ENCODE data around the gene CACNA2D4.
A peak's percentile ranks its signal among the peaks of the same experiment; 100 is the strongest.
"Not testable (repeated sequence)": the region's sequence is repeated elsewhere in the genome, so short reads cannot be mapped to it uniquely, and the experiment has no call there.

Gene CACNA2D4, protein sequence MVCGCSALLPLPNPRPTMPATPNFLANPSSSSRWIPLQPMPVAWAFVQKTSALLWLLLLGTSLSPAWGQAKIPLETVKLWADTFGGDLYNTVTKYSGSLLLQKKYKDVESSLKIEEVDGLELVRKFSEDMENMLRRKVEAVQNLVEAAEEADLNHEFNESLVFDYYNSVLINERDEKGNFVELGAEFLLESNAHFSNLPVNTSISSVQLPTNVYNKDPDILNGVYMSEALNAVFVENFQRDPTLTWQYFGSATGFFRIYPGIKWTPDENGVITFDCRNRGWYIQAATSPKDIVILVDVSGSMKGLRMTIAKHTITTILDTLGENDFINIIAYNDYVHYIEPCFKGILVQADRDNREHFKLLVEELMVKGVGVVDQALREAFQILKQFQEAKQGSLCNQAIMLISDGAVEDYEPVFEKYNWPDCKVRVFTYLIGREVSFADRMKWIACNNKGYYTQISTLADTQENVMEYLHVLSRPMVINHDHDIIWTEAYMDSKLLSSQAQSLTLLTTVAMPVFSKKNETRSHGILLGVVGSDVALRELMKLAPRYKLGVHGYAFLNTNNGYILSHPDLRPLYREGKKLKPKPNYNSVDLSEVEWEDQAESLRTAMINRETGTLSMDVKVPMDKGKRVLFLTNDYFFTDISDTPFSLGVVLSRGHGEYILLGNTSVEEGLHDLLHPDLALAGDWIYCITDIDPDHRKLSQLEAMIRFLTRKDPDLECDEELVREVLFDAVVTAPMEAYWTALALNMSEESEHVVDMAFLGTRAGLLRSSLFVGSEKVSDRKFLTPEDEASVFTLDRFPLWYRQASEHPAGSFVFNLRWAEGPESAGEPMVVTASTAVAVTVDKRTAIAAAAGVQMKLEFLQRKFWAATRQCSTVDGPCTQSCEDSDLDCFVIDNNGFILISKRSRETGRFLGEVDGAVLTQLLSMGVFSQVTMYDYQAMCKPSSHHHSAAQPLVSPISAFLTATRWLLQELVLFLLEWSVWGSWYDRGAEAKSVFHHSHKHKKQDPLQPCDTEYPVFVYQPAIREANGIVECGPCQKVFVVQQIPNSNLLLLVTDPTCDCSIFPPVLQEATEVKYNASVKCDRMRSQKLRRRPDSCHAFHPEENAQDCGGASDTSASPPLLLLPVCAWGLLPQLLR

GRCh38 chr12:1918081-1918883, at the start of gene CACNA2D4:
CACNA2D4 (minus strand) TSS chr12:1918652; CDS start chr12:1918473, 179 bp downstream.
- DNase-seq (ENCODE audit: low read depth), result no peak

DNA sequence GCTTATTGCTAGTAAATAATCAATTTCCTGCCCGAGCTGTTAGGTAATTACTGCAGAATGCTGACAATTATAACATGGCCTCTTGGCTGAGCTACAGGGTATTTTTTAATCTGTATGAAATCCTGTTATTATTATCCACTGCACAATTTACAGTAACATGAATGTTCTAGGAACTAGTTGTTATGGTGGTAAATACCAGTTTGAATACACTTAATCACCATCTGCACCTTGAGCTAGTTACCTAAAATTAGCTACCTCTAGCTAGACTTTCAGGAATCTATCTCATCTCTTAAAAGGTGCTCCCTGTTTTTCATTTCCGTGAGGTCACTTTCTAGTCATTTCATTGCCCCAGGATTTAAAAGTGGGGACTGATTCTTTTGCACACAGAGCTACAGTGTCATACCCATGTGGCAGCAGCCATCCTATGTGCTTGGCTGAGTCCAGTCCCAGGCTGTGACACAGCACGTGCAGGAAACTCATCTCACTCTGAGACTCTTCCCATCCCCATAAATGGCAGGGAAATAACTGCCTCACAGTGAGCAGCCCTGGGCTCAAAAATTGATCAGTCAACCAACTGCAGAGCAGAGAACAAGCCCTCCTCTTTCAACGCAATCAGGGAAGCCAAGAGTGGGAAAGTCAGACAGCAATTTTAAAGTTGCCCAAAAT, 48.2 kb upstream of the CACNA2D4 start:
- DNase-seq (ENCODE audit: low read depth), result no peak

GRCh38 chr12:1965916-1966315, 47.5 kb upstream of the CACNA2D4 start:
- no peak for DNase-seq (ENCODE audit: low read depth)

- no peak for DNase-seq (ENCODE audit: low read depth)
Measured at GRCh38 chr12:1962051-1963020, 43.9 kb upstream of the CACNA2D4 start.

DNA sequence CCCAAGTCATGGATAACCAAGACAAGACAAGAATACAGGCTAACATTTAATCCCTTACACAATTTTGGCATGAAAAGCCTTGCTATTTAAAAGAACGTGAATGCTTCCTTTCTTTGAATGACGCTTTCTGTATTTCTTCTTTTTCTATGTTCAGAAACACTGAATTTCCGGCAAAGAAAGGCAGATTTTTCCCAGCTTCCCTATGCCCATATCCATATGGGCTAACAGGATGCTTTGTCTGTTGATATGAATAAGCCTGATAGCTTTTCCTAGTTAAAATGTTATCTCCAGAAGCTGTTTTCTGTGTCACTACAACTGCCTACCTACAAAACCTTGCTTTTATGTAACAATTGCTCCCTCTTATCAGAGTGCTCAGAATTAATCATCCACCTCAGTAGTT, 38.3 kb upstream of the CACNA2D4 start:
- no peak for DNase-seq (ENCODE audit: low read depth)

GRCh38 chr12:1949771-1950470, 31.5 kb upstream of the CACNA2D4 start:
- no peak for DNase-seq (ENCODE audit: low read depth)

DNA sequence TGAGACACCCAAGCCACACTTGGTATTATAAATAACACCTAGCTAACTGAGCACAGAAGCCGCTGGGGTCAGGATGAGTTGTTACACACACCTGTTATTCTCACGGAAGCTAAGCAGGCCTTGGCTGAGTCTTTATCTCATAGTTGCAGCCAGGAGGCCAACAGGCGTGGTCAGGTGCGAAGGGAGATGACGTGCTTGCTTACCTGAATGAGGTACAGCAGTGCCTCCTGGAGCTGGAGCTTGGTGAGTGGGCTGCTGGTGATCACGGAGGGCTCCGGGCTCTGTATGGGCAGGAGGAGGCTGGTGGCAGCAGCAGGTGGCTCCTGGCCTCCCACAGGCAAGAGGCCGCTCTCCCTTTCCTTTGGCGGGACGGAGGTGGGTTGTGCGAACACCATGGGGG, 30.4 kb upstream of the CACNA2D4 start:
- no peak for DNase-seq (ENCODE audit: low read depth)

DNA sequence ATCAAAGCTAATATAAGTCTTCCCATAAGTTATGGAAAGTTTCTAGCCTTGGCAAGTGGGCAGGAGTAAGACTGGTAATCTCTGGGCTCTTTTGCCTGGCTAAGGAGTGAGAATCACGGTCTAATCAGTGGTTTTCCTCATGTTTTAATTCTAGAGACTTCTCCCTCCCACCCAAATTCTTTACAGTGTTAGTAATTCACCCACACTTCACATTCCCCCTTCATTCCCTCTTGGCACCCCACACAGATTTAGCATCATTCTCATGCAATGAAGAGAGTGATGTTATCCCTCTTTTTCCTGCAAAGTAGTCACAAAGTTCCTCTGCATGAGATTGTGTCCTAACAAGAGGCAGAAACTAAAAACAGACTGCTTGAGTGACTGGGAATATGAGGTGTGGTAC, 28.6 kb upstream of the CACNA2D4 start:
- no peak for DNase-seq (ENCODE audit: low read depth)

DNA sequence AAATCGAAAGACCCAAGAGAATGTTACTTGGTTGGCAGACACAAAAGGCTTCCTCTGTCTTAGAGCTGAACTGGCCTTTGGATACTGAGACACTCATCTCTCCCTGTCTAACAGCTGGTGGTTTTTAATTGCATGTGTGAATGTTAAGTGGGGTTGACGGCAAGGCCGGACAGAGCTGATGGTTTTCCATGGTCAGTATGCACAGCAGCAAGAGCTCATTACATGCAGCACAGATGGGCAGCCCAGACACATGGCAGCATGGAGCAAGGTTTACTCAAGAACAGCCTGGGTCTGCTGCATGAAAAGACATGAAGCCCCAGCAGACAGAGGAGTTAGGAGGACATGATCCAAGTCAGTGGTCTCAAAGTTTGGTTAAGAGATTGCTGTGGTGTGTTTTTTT, 27.8 kb upstream of the CACNA2D4 start:
- no peak for DNase-seq (ENCODE audit: low read depth)

DNA sequence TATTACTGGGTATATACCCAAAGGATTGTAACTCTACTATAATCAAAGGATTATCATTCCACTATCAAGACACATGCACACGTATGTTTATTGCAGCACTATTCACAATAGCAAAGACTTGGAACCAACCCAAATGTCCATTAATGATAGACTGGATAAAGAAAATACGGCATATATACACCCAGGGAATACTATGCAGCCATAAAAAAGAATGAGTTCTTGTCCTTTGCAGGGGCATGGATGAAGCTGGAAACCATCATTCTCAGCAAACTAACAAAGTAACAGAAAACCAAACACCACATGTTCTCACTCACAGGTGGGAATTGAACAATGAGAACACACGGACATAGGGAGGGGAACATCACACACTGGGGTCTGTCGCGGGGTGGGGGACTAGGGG, 27.1 kb upstream of the CACNA2D4 start:
- DNase-seq (ENCODE audit: low read depth), result not testable (repeated sequence)

DNA sequence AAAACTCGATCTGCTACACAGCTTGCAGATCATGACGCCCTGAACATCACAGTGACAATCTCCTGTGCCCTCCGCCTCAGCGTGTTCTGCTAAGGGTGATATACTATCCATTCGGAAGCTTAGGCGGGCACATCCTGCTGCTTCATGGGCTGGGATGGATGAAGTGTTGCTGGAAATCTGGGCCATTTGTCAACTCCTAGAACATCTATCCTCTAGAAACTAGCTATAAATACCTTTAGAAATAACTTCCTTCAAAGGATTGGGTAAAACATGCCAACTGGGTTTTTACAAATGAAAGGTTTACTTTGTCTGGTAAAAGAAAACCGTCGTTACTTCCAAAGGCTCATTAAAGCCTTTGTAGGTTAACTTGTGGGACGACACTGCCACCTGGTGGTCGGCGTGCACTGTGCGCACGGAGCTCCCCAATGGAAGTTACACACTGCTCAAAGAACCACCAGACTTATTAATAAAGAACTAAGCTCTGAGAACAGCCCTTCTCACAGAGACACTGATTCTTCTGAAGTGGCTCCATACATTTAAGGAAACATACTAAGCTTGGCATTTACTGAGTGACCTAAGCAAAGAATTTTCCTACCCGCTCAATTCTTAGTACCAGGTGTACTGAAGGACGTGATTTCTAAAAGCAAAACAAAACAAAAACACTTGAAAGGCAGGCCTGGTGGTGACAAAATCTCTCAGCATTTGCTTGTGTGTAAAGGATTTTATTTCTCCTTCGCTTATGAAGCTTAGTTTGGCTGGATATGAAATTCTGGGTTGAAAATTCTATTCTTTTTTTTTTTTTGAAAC, 21.6 kb upstream of the CACNA2D4 start:
- peak; percentile 70 for DNase-seq (ENCODE audit: low read depth)

- no peak for DNase-seq (ENCODE audit: low read depth)
Measured at GRCh38 chr12:1939331-1939730, 20.9 kb upstream of the CACNA2D4 start.

DNA sequence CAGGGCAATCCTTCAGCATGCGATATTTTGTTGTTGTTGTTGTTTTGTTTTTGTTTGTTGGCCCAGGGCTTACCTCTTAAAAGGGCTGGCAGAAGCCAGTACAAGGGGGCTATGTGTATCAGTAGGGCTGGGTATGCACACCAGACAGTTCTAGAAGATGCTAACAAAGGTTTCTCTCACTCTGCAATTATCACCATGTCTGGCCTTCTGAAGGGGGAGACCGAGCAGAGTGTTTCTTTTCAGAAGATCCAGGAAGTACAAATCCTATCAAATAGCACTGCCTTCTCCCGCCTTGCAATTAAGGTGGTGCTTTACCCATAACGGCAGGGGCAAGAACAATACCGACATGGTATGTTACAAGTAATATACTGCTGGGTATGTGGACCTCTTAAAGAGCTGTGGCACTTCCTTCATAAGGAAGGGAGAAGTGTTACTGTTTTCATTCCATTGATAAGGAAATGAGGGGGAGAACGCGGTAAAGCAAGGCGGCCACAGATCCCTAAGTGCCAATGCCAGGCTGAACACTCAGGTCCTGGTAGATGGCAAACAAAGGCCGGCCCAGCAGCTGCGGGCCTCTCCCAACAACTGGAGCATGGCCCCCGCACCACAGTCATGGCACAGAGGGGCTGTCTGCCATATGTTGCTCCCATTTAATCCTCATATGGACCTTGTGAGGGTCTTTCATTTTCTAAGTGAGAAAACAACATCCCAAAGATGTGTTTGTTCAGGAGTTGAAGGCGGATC, 19.2 kb upstream of the CACNA2D4 start:
- no peak for DNase-seq (ENCODE audit: low read depth)

DNA sequence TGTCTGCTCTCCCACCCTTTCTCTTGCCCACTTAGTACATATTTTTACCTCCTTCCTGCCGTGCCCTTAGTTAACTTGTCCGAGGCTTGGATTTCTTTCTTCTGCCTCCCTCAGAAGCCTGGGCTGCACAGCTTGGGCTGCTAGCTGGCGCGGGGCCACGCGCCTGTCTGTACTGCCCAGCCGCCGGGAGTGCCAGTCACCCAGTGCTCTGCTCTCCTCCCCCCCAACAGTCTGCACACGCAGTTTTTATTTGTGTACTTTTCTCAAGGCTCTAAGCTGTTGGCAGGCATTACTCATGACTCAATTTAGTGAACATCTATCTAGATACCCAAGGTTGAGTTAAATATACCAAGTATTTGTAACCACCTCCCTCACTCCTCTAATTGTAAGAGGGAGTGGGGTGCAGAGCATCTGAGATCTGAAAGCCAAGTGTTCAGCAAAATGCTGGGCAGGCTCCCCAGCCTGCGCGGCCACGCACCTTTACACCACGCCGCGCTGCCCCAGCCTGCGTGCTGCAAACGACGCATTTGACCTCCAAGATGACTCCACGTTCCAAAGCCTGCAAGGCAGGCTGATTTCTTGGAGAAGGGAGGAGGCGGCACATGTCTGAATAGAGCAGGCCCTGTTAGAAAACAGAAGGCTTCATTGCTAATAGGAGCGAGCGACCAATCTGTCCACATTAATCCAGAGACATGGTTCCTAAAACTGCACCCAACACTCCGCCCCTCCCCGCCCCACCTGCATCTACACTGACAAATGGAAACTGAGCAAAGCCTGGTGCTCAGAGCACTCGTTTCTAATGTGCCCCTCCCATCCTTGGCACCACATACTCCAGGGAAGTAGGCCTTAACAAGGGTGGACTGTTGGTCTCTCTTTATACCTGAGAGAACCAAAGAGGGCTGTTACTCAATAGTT, 18.2 kb upstream of the CACNA2D4 start:
- DNase-seq (ENCODE audit: low read depth), result no peak

GRCh38 chr12:1935700-1936378, 17.4 kb upstream of the CACNA2D4 start:
- DNase-seq (ENCODE audit: low read depth), result no peak

- DNase-seq (ENCODE audit: low read depth), result no peak
Measured at GRCh38 chr12:1935242-1935641, 16.8 kb upstream of the CACNA2D4 start.

All from stimulated activated CD8-positive, alpha-beta memory T cell treated with anti-CD3 and anti-CD28 coated beads, Interleukin-12 subunit alpha, Interleukin-12 subunit beta, amount 100 ng/mL, for 4 hours (primary cell).